NOMO-1 treated with DMSO at 0.1 percent for 48 hours (cell line): ENCODE data around the gene CTBP2.

Experiments used
- DNase-seq: peaks from one replicate; lab custom pipeline; 2025; ENCODE audit not compliant: unreplicated experiment; lab: John Stamatoyannopoulos, UW

CTBP2 gene

GRCh38 chr10:125125951-125126735 lies 34.2 kb downstream of the CTBP2 start:
- no peak for DNase-seq

DNA sequence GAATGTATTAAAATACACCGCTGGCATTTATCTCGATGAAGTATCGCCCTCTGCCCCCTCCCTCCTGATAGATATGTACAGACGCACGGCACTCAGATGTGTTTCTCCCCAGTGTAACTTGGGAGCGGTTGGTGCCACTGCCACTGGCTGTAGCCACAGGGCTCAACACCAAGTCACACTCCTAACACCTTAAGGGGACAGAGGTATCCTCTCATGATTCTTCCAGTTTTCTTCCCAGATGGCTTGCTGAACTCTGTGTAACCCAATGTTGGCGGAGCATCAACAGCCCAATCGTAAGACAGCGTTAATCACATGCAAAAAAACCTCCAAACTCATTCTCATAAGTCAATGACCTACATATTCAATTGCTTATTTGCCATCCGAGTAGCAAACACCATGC lies 35.5 kb downstream of the CTBP2 start:
- DNase-seq: no peak

DNA sequence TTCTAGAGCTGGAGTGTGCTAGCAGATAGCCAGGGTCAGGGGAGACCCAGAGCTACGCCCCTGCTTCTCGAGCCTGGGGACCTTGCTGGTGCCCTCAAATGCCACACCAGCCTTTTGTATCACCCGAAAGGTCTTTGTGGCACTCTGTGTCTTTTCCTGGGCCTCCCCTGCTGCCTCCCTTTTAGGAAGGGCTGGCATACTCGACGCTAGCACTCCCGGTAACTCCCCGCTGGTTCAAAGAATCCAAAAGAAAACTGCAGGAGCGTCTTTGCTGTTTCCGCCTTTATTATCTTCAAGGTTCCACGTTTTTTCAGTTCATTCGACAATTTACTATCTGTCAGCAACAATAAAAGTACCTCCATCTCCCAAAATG lies 36.3 kb downstream of the CTBP2 start:
- DNase-seq: no peak

DNA sequence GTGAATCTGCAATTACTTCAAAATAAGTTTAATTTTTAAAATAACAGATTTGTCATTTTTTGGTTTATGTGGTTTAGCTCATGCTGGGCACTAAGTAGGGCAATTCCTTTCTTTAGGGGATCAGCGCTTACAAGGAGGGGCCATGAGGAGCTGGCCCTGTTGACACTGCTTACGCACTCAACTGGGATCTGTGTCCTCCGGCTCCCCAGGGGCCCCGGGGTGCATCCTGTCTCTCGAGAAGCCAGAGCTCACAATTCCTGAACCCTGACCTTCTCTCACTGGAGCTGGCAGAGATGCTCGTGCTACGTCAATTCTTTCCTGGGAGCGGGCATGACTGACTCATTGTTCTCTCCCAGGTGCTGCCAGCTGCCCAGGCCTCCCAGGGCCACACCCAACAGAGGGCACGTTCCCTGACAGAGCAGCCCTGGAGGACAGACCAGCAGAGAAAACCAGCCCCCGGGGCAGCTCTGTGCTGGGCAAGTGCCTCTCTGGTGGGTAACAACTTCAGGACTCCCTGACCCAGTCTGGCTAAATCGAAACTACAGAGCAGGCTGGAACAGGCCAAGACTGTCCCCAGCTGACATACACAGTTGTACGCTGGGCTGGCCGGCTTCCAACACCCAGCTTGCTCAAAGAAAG lies 36.8 kb downstream of the CTBP2 start:
- no peak for DNase-seq

DNA sequence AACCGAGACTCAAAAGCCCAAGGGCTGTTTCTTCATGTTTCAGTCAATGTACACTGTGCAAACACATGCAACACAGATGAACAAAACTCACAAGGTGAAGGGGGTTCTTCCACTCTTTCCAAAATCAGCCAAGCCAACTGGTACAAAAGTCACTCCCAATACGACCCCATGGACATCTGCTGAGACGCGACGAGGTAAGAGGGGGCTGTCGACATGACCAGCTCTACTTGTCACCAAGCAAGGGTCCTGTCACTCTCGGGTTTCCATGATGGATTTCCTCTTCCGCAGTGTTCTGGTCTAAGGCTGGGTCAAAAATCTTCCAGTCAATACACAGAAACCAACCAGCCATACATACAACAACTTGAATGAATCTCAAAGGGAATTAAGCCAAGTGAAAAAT lies 37.8 kb downstream of the CTBP2 start:
- DNase-seq: no peak

DNA sequence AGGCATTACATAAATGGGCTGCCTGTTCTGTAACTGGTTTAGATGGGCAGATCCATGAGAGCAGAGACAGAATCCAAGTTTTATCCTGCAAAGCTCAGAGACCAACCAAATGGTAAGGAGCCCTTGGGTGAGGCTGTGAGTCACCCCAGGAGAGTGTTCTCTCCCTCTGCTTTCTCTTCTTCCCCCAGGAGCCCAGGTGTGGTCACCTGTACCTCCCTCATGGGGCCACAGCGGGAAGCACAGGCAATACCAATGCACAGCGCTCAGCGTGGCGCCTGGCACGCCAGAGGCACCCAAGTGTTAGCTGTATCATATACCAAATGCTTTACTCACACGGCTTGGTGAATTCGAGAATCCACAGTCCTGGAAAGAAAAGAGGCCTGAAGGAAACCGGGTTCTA lies 39.4 kb downstream of the CTBP2 start:
- no peak for DNase-seq

GRCh38 chr10:125120053-125120710 lies 40.2 kb downstream of the CTBP2 start:
- no peak for DNase-seq

GRCh38 chr10:125118701-125119100 lies 41.7 kb downstream of the CTBP2 start:
- DNase-seq: no peak

- DNase-seq: no peak
These were observed 42.3 kb downstream of the CTBP2 start for GRCh38 chr10:125118011-125118611.

DNA sequence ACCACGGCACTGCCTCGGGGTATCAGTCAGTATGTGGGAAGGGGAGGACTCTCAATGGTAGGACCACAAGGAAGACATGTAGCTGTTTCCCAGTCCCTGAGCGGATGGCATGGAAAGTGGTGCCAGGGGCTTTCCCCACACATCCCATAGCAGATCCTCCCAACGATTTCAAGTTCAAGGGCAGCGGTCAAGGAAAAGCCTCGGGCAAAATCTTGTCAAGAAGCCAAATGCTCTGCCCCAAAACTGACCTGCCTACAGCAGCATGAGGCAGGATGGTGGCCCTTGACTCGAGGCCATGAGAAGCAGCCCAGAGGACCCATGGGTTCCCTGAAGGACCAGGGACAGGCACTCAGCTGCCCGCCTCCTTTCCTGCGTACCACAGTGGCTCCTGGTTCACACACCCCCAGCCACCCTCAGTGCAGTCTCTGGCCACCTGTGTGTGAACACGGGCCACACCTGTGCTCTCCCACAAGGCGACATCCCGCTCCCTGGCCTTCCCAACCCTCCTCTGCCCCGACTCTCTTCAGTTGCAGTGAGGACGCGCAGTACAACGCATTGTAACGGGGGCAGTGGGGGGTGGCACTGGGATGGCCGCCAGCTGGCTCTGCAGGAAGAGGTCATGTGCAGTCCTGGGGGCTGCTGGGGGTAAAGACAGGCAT lies 43.6 kb downstream of the CTBP2 start:
- DNase-seq: no peak

DNA sequence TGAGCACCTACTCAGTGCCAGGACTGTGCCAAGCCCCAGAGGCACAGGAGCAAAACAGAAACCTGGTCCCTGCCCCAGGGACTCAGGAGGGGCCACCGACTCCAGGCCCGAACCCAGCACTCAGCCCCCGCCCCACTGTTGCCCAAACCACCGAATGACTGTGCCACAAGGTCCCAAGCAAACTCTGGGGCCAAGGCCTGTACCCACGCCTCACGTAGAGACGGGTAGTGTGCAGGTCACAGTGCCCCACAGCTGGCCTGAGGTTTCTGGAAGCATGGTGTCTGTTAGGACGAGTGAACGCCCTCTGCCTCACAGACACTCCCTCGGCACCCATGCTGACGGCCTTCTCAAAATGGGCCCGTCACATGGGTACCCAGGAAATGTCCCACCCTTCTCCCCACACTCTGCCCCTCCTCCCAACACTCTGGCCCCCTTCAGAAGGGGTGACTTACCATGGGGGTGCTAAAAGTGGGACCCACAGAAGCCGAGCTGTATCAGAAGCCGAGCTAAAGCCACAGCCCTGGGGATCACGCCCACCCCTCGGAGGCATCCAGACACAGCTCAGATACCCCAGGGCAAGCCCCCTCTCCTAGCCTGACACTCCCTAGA lies 44.2 kb downstream of the CTBP2 start:
- no peak for DNase-seq

- no peak for DNase-seq
These were observed 45.0 kb downstream of the CTBP2 start for GRCh38 chr10:125115409-125115808.

- DNase-seq: no peak
These were observed 45.5 kb downstream of the CTBP2 start for GRCh38 chr10:125114761-125115391.

GRCh38 chr10:125113691-125114371 lies 46.5 kb downstream of the CTBP2 start:
- DNase-seq: no peak

DNA sequence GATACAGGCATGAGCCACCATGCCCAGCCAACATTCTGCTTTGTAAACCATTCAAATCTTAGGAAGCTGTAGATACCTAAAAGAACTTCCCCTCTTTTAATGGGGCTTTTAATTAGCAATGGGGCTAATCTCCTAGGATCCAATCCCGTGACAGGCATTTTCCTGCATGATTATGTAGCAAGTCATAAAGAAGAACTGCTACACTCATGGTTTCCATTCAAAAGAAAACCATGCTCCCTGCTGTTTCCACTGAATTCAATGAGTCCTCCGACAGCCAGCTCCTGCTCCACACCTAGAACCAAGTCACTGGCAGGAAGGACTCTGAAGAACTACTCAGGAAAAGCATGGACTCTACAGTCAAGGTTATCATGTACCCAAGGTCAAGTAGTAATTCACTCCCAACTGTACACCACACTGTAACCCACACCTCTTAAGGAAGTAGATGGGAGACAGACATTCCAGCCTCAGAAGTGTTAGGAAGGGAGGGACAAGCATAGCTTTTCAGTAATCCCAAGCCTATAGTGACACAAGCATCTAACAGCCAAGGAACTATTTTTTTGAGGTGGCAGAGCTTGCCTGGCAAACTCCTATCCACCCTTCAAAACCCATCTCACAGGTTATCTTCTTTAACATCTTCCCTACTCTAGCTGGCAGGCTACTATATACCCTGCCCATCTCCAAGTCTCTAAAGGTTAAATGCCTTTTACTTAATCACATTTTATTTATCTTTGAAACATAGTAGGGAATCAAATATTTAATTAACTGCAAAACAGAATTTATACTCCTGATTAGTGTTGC lies 47.5 kb downstream of the CTBP2 start:
- DNase-seq: no peak

GRCh38 chr10:125111118-125111727 lies 49.1 kb downstream of the CTBP2 start:
- DNase-seq: no peak

- no peak for DNase-seq
These were observed 52.3 kb downstream of the CTBP2 start for GRCh38 chr10:125107965-125108580.
